ENCODE results near the gene KCND2.

DNA sequence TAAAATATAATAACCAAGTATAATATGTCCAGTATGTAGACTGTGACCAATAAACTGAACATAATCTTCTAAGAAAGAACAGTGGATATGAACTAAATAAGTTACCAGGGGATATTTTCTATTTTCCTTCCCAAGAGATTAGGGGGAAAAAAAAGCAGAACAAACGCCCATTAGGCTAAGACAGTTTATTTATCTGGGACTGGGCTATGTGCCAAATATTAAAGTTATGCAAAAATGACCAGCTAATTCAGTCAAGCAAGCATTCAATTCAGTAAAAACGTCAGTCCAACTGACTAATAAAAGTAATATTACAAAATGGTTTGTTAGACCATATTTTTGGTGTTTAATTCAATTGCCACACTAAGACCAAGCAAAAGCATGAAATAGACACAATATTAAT lies 462.8 kb downstream of the KCND2 start:
- TF ChIP-seq, protein P1, sequence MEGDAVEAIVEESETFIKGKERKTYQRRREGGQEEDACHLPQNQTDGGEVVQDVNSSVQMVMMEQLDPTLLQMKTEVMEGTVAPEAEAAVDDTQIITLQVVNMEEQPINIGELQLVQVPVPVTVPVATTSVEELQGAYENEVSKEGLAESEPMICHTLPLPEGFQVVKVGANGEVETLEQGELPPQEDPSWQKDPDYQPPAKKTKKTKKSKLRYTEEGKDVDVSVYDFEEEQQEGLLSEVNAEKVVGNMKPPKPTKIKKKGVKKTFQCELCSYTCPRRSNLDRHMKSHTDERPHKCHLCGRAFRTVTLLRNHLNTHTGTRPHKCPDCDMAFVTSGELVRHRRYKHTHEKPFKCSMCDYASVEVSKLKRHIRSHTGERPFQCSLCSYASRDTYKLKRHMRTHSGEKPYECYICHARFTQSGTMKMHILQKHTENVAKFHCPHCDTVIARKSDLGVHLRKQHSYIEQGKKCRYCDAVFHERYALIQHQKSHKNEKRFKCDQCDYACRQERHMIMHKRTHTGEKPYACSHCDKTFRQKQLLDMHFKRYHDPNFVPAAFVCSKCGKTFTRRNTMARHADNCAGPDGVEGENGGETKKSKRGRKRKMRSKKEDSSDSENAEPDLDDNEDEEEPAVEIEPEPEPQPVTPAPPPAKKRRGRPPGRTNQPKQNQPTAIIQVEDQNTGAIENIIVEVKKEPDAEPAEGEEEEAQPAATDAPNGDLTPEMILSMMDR (IDR thresholded peaks at IDR 0.05), result no peak
- TF ChIP-seq POLR2A (IDR thresholded peaks at IDR 0.05), result no peak
